HCT116 (cell line): ENCODE results near the gene RUFY4. TPM values are rescaled to one million over a fixed set of nuclear protein-coding genes. Genes with fewer than 3 reads are reported as not detected.

Experiments used
- ATAC-seq: fragments of 200-7000 bp; cut with Tn5 transposase; 2 replicates; pipeline ENCODE4 v1.9.1; 2020; ENCODE audit warnings: mild to moderate bottlenecking, moderate library complexity
- BruUV-seq: library from RNA; stranded (reverse); fragments of 400-500 nt; replicated peaks from 2 replicates; lab custom pipeline; 2021; lab: Mats Ljungman, UMichigan
- CTCF ChIA-PET: fragments of 300-600 bp; sonication (Branson Sonifier 250); formaldehyde crosslinking; loops from one replicate; lab custom pipeline; 2021; ENCODE audit warnings: antibody characterized with exemption; lab: Charles Lee
- POLR2A ChIA-PET: fragments of 300-600, 350-600 bp; sonication (Branson Sonifier 250); formaldehyde crosslinking; loops from one replicate; lab custom pipeline; 2021; ENCODE audit warnings: antibody characterized with exemption; lab: Charles Lee
- RAD21 ChIA-PET, 2 experiments: fragments of 300-600 bp; sonication (Branson Sonifier 250); formaldehyde crosslinking; loops; one replicate each; lab custom pipeline; 2023; ENCODE audit warnings: low total read pairs in 2 of 2; ENCODE audit not compliant: uncharacterized antibody in 2 of 2, unreplicated experiment in 2 of 2, low non-redundant PET in 1 of 2; lab: Charles Lee
- DNase-seq: peaks from one replicate; pipeline ENCODE4 v3.0.0-alpha.2; 2010; ENCODE audit warnings: low read depth, low spot score
- H2AFZ ChIP-seq: fragments of 200-600 bp; shearing (Covaris generic), sonication (generic); 2 replicates; pipeline ENCODE4 v1.6.1; 2017; ENCODE audit warnings: low read depth, mixed run types, mixed read lengths, antibody characterized with exemption, low read length; ENCODE audit not compliant: poor library complexity, severe bottlenecking
- H3K27ac ChIP-seq: 2 replicates; pipeline ENCODE4 v1.5.1; 2012; ENCODE audit warnings: low read depth, low read length
- H3K27me3 ChIP-seq: fragments of 200-600 bp; sonication (generic); 2 replicates; pipeline ENCODE4 v1.6.1; 2016; ENCODE audit warnings: mixed run types, low read length, mixed read lengths; ENCODE audit not compliant: insufficient read depth
- H3K36me3 ChIP-seq, 2 experiments: fragments of 200-500 bp in 1 of 2; fragments of 200-600 bp in 1 of 2; sonication (Bioruptor generic) in 1 of 2; sonication (generic) in 1 of 2; 2 replicates each; pipeline versions ENCODE4 v1.5.1 to v1.6.1; 2014 to 2016; ENCODE audit warnings: low read length in 2 of 2, inconsistent platforms in 1 of 2, mixed read lengths in 1 of 2, mixed run types in 1 of 2; ENCODE audit not compliant: insufficient read depth in 2 of 2, control insufficient read depth in 1 of 2
- H3K4me1 ChIP-seq, 2 experiments: fragments of 200-600 bp in 1 of 2; sonication (generic) in 1 of 2; 2 replicates each; pipeline versions ENCODE4 v1.5.1 to v1.6.1; 2012 to 2017; ENCODE audit warnings: low read length in 2 of 2, inconsistent platforms in 1 of 2, mild to moderate bottlenecking in 1 of 2, mixed read lengths in 1 of 2, mixed run types in 1 of 2, moderate library complexity in 1 of 2; ENCODE audit not compliant: insufficient read depth in 2 of 2, control insufficient read depth in 1 of 2
- H3K4me2 ChIP-seq: fragments of 200-600 bp; sonication (generic); 2 replicates; pipeline ENCODE4 v1.6.1; 2017; ENCODE audit warnings: mixed run types, low read length, mixed read lengths
- H3K4me3 ChIP-seq, 2 experiments: fragments of 200-600 bp in 1 of 2; sonication (generic) in 1 of 2; replicated peaks in 1 of 2; 2 replicates each; pipeline ENCODE4 v1.5.1; 2011 to 2016; ENCODE audit warnings: low read length in 2 of 2, control low read depth in 1 of 2, low read depth in 1 of 2, mild to moderate bottlenecking in 1 of 2, mixed read lengths in 1 of 2, mixed run types in 1 of 2
- H3K79me2 ChIP-seq: fragments of 200-600 bp; sonication (generic); 2 replicates; pipeline ENCODE4 v1.6.1; 2017; ENCODE audit warnings: mild to moderate bottlenecking, mixed run types, low read length, moderate library complexity, mixed read lengths; ENCODE audit not compliant: insufficient read depth
- H3K9ac ChIP-seq: fragments of 200-600 bp; sonication (generic); 2 replicates; pipeline ENCODE4 v1.6.1; 2016; ENCODE audit warnings: low read length, mixed read lengths
- H3K9me2 ChIP-seq: fragments of 200-600 bp; sonication (generic), shearing (Covaris generic); 2 replicates; pipeline ENCODE4 v1.6.1; 2017; ENCODE audit warnings: mixed run types, mild to moderate bottlenecking, moderate library complexity; ENCODE audit not compliant: insufficient read depth
- H3K9me3 ChIP-seq, 2 experiments: fragments of 200-500 bp in 1 of 2; fragments of 200-600 bp in 1 of 2; sonication (Bioruptor generic) in 1 of 2; sonication (generic) in 1 of 2; 2 replicates each; pipeline ENCODE4 v1.6.1; 2014 to 2017; ENCODE audit warnings: low read length in 2 of 2, mixed read lengths in 2 of 2, inconsistent platforms in 1 of 2, low read depth in 1 of 2, mild to moderate bottlenecking in 1 of 2, mixed run types in 1 of 2, moderate library complexity in 1 of 2; ENCODE audit not compliant: control insufficient read depth in 1 of 2, insufficient read depth in 1 of 2
- H4K20me1 ChIP-seq: fragments of 200-600 bp; sonication (generic), shearing (Covaris generic); 2 replicates; pipeline ENCODE4 v1.6.1; 2017; ENCODE audit warnings: mixed run types, mild to moderate bottlenecking, moderate library complexity; ENCODE audit not compliant: insufficient read depth
- CBX3 ChIP-seq: IDR thresholded peaks from 2 replicates; pipeline ENCODE4 v1.6.1; 2012; ENCODE audit warnings: low read depth
- CTCF ChIP-seq, 3 experiments: fragments of 200-600 bp in 1 of 3; sonication (generic) in 1 of 3; IDR thresholded peaks in 2 of 3; conservative IDR thresholded peaks in 1 of 3; 2 replicates each; pipeline ENCODE4 v1.5.1; 2012 to 2017; ENCODE audit warnings: low read depth in 2 of 3, low read length in 2 of 3, antibody characterized with exemption in 1 of 3, borderline replicate concordance in 1 of 3, control low read depth in 1 of 3, mild to moderate bottlenecking in 1 of 3, mixed read lengths in 1 of 3, mixed run types in 1 of 3, moderate library complexity in 1 of 3; ENCODE audit not compliant: insufficient read depth in 1 of 3
- EGR1 ChIP-seq: IDR thresholded peaks from 2 replicates; pipeline ENCODE4 v1.6.1; 2012; ENCODE audit warnings: low read depth
- ELF1 ChIP-seq: IDR thresholded peaks from 2 replicates; pipeline ENCODE4 v1.6.1; 2012; ENCODE audit warnings: low read depth, borderline replicate concordance
- EZH2 ChIP-seq: fragments of 200-600 bp; sonication (generic); IDR thresholded peaks from 2 replicates; pipeline ENCODE4 v1.6.1; 2017; ENCODE audit warnings: antibody characterized with exemption, mixed run types
- EZH2phosphoT487 ChIP-seq: fragments of 200-600 bp; IDR thresholded peaks from 2 replicates; pipeline ENCODE4 v1.6.1; 2018; ENCODE audit warnings: antibody characterized with exemption, borderline replicate concordance
- FOSL1 ChIP-seq: IDR thresholded peaks from 2 replicates; pipeline ENCODE4 v1.6.1; 2012; ENCODE audit warnings: low read depth
- JUND ChIP-seq: IDR thresholded peaks from 2 replicates; pipeline ENCODE4 v1.6.1; 2012
- MAX ChIP-seq: IDR thresholded peaks from 2 replicates; pipeline ENCODE4 v1.6.1; 2012
- POLR2AphosphoS5 ChIP-seq: IDR thresholded peaks from 2 replicates; pipeline ENCODE4 v1.6.1; 2011; ENCODE audit warnings: mild to moderate bottlenecking, low read depth, low read length, moderate library complexity
- RAD21 ChIP-seq: IDR thresholded peaks from 2 replicates; pipeline ENCODE4 v1.6.1; 2012; ENCODE audit warnings: low read depth, mild to moderate bottlenecking
- SIN3A ChIP-seq: IDR thresholded peaks from 2 replicates; pipeline ENCODE4 v1.6.1; 2012; ENCODE audit warnings: low read depth
- SP1 ChIP-seq: IDR thresholded peaks from 2 replicates; pipeline ENCODE4 v1.6.1; 2012; ENCODE audit warnings: low read depth
- SRF ChIP-seq: IDR thresholded peaks from 2 replicates; pipeline ENCODE4 v1.6.1; 2012; ENCODE audit warnings: low read depth
- TCF7L2 ChIP-seq: IDR thresholded peaks from 2 replicates; pipeline ENCODE4 v1.7.0; 2011; ENCODE audit warnings: borderline replicate concordance, inconsistent platforms; ENCODE audit not compliant: insufficient read depth, insufficient read length; ENCODE audit errors: extremely low read depth
- YY1 ChIP-seq: IDR thresholded peaks from 2 replicates; pipeline ENCODE4 v1.6.1; 2011; ENCODE audit warnings: low read length, low read depth, moderate library complexity, mild to moderate bottlenecking; ENCODE audit not compliant: insufficient replicate concordance; ENCODE audit errors: extremely low read depth
- ZBTB33 ChIP-seq: IDR thresholded peaks from 2 replicates; pipeline ENCODE4 v1.6.1; 2011; ENCODE audit warnings: mild to moderate bottlenecking, low read length, moderate library complexity; ENCODE audit not compliant: insufficient replicate concordance; ENCODE audit errors: extremely low read depth
- ZFX ChIP-seq: fragments of 450-650 bp; IDR thresholded peaks from 2 replicates; pipeline ENCODE4 v1.6.1; 2017
- intact Hi-C: fragments of 100-400 bp; cut with micrococcal nuclease; formaldehyde crosslinking; loops from 2 replicates; pipeline ENCODE4 v1.10.0; 2022
- total RNA-seq: library from RNA; stranded (reverse); gene quantifications from one replicate; pipeline ENCODE4 v1.2.1, GENCODE V29; 2021; ENCODE audit not compliant: unreplicated experiment

Gene RUFY4
- total RNA-seq, 1 experiment from 2014 or later: 0.27 TPM

GRCh38 chr2:218039171-218039570 lies 29.9 kb upstream of the RUFY4 start (continued):
- TF ChIP-seq EZH2phosphoT487: no peak
- TF ChIP-seq CTCF (IDR thresholded peaks at IDR 0.05 in 2 of 3, conservative IDR thresholded peaks at IDR 0.05 in 1 of 3; ENCODE audit: borderline replicate concordance in 1 of 3, insufficient read depth in 1 of 3, low read depth in 2 of 3, low read length in 2 of 3): no peak
- TF ChIP-seq TCF7L2: no peak
- TF ChIP-seq ELF1: no peak
- no peak for TF ChIP-seq ZFX

GRCh38 chr2:218040883-218041282 lies 28.2 kb upstream of the RUFY4 start:
- no peak overlapping the region for H3K9ac ChIP-seq
- ATAC-seq (no peak), DNase-seq (no peak)
- H3K4me2 ChIP-seq: no peak overlapping the region
- no peaks in the 10 kb centered on the region for H4K20me1 ChIP-seq
- RAD21 ChIA-PET: no interaction called here
- H3K79me2 ChIP-seq: no peaks in the 10 kb centered on the region
- peaks cover 37% of the 10 kb centered on the region for H3K27me3 ChIP-seq
- peaks cover 0 to 5% of the 10 kb centered on the region in 2 experiments; a peak in 2 of 4 replicates for H3K9me3 ChIP-seq
- no peak overlapping the region for H3K27ac ChIP-seq
- no peak for TF ChIP-seq YY1
- TF ChIP-seq EZH2phosphoT487: no peak
- no peak for TF ChIP-seq EGR1
- no peak for TF ChIP-seq JUND
- TF ChIP-seq MAX: no peak
- TF ChIP-seq SRF: no peak
- no peak for TF ChIP-seq POLR2AphosphoS5
- TF ChIP-seq CBX3: no peak
- TF ChIP-seq TCF7L2: no peak
- no peak for TF ChIP-seq ELF1
- TF ChIP-seq SIN3A: no peak
- no peak for TF ChIP-seq SP1
- TF ChIP-seq ZBTB33: no peak
- no peak for TF ChIP-seq EZH2
- no peak for TF ChIP-seq RAD21
- TF ChIP-seq FOSL1: no peak
- H3K9me2 ChIP-seq: no peaks in the 10 kb centered on the region
- H2AFZ ChIP-seq: no peak overlapping the region
- no peaks in the 10 kb centered on the region for H3K4me1 ChIP-seq
- intact Hi-C loops: no loop called here
- no TSS peak for BruUV-seq
- no peak overlapping the region for H3K4me3 ChIP-seq
- CTCF ChIA-PET: no interaction called here
- no peaks in the 10 kb centered on the region for H3K36me3 ChIP-seq
- POLR2A ChIA-PET: no interaction called here
